Uterus (tissue), 2 donors: ENCODE measurements around the gene ERAS.

Source experiments
- CTCF ChIP-seq, 4 experiments: fragments of 200-600 bp in 2 of 4; fragments of 450-650 bp in 2 of 4; sonication (generic) in 2 of 4; IDR thresholded peaks; one replicate each; pipeline ENCODE4 v1.5.1; 2016 to 2019; ENCODE audit warnings: antibody characterized with exemption in 4 of 4, mild to moderate bottlenecking in 2 of 4, moderate library complexity in 1 of 4
- POLR2A ChIP-seq, 2 donors: fragments of 450-650 bp; IDR thresholded peaks; one replicate each; pipeline ENCODE4 v1.6.1; 2016; ENCODE audit warnings: antibody characterized with exemption in 2 of 2, mild to moderate bottlenecking in 1 of 2, moderate library complexity in 1 of 2

GRCh38 chrX:48798318-48798717 is 28.0 kb upstream of the ERAS start:
- TF ChIP-seq CTCF (IDR thresholded peaks at IDR 0.05) = no peak
- TF ChIP-seq POLR2A (IDR thresholded peaks at IDR 0.05) = no peak
